UCSD-AML1 (cell line): ENCODE results near the gene MAN2A2.
"Not testable (repeated sequence)": the region's sequence is repeated elsewhere in the genome, so short reads cannot be mapped to it uniquely, and the experiment has no call there.

Experiments used
- DNase-seq: peaks from one replicate; lab custom pipeline; 2025; ENCODE audit not compliant: unreplicated experiment; lab: John Stamatoyannopoulos, UW

The MAN2A2 gene

GRCh38 chr15:90903733-90904536 lies 833 bp downstream of the MAN2A2 start:
- no peak for DNase-seq

GRCh38 chr15:90904746-90905145 lies 1.6 kb downstream of the MAN2A2 start:
- no peak for DNase-seq

- no peak for DNase-seq
These were observed 2.4 kb downstream of the MAN2A2 start for GRCh38 chr15:90905306-90906180.

- no peak for DNase-seq
These were observed 3.2 kb downstream of the MAN2A2 start for GRCh38 chr15:90906181-90906849.

GRCh38 chr15:90907051-90907660 lies 4.1 kb downstream of the MAN2A2 start:
- DNase-seq = no peak

GRCh38 chr15:90907838-90908507 lies 4.9 kb downstream of the MAN2A2 start:
- no peak for DNase-seq

- DNase-seq = not testable (repeated sequence)
These were observed 6.3 kb downstream of the MAN2A2 start for GRCh38 chr15:90909449-90909848.

GRCh38 chr15:90909976-90910375 lies 6.9 kb downstream of the MAN2A2 start:
- no peak for DNase-seq

- no peak for DNase-seq
These were observed 7.6 kb downstream of the MAN2A2 start for GRCh38 chr15:90910441-90911301.

GRCh38 chr15:90911302-90911623 lies 8.2 kb downstream of the MAN2A2 start:
- no peak for DNase-seq

GRCh38 chr15:90911906-90912769 lies 9.0 kb downstream of the MAN2A2 start:
- no peak for DNase-seq

GRCh38 chr15:90912770-90913075 lies 9.6 kb downstream of the MAN2A2 start:
- no peak for DNase-seq

- DNase-seq = no peak
These were observed 10.4 kb downstream of the MAN2A2 start for GRCh38 chr15:90913398-90913944.

- DNase-seq = no peak
These were observed 11.4 kb downstream of the MAN2A2 start for GRCh38 chr15:90914305-90915080.

GRCh38 chr15:90915216-90915807 lies 12.2 kb downstream of the MAN2A2 start:
- no peak for DNase-seq

GRCh38 chr15:90915808-90916440 lies 12.8 kb downstream of the MAN2A2 start:
- DNase-seq = peak; percentile 63

GRCh38 chr15:90916461-90916860 lies 13.4 kb downstream of the MAN2A2 start:
- DNase-seq = no peak
